HG02852 (cell line): Measurements from ENCODE around the gene SINHCAF.
"Not testable (repeated sequence)": the region's sequence is repeated elsewhere in the genome, so short reads cannot be mapped to it uniquely, and the experiment has no call there.

Experiments
- ATAC-seq: cut with Tn5 transposase; IDR thresholded peaks from one replicate; pipeline ENCODE4 v1.9.1; 2021; ENCODE audit warnings: mild to moderate bottlenecking, moderate library complexity; ENCODE audit not compliant: unreplicated experiment

SINHCAF gene

DNA sequence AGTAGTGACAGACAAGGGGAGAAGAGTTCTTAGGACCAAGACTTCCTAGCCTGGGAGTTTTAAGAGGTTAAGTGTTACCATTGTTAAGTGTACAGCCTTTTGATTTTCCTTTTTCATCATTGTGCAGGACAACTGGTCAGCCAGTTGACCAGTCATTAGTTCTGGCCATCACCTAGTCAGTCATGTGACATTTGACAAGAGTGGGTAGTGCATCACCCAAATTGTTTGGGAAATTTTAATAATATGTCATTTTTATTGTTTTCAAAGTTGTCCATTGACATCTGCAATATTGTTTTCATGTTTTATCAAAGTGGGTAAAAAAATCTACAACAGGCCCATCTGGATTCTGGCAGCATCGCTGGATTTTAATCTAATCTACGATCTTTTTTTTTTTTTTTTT lies 15.5 kb downstream of the SINHCAF start:
- no peak for ATAC-seq

DNA sequence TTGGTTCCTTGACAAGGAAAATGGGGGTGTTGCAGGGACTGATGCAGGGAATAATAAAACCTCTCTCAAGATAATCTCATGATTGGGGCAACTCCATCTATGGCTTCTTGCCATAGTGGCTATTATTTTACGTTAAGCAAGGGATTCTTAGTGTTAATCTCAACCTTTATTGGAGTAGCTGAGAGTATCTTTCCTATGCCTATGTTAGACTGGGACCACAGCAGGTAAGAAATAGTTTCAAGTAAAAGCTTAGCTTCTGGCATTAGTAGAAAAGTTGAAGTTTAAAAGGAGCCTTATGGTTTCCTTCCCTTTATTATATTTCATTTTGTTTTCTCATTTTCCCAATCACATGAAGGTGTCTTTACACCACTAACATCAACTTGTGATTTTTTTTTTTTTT lies 16.7 kb downstream of the SINHCAF start:
- no peak for ATAC-seq

GRCh38 chr12:31308116-31308515 lies 17.8 kb downstream of the SINHCAF start:
- ATAC-seq = no peak

- no peak for ATAC-seq
These were observed 19.1 kb downstream of the SINHCAF start for GRCh38 chr12:31306866-31307265.

- no peak for ATAC-seq
These were observed 22.5 kb downstream of the SINHCAF start for GRCh38 chr12:31303466-31303865.

GRCh38 chr12:31301311-31301710 lies 24.6 kb downstream of the SINHCAF start:
- no peak for ATAC-seq

- no peak for ATAC-seq
These were observed 25.2 kb downstream of the SINHCAF start for GRCh38 chr12:31300783-31301182.

GRCh38 chr12:31300341-31300740 lies 25.6 kb downstream of the SINHCAF start:
- ATAC-seq = no peak

DNA sequence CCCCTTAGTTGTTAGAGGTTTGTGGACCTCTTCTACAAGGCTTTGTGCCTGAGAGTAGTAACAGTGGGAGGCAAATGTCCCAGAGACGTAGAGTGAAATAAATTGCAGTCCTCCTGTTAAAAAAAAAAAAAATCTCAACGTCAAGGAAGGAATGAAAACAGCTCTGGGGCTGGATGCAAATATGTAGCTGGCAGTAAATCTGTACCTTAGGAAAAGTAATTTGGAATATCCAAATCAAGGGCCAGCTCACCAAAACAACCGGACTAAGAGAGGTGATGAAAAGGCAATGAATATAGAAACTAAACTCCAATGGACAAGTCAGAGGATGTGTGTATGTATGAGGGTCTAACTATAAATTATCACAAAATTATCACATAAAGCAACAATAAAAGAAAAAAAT lies 27.0 kb downstream of the SINHCAF start:
- ATAC-seq = peak; percentile 22

DNA sequence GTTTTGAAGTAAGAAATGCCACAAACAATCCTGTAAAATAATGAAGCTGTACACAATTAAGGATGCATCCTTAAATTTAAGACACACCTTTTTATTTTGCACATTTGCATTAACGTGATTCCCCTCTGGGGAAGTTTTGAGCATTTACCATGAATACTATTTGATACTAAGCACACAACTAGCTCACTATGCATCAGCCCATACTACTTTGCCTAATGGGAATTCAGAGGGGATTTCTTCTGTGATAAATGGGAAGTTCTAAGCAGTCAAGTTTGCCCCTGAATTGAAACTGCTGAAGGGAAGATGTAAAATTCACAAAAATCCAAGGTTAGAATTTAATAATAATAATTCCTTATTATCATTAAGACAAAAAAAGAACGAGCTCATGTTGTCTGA lies 27.4 kb downstream of the SINHCAF start:
- ATAC-seq = peak; percentile 49

DNA sequence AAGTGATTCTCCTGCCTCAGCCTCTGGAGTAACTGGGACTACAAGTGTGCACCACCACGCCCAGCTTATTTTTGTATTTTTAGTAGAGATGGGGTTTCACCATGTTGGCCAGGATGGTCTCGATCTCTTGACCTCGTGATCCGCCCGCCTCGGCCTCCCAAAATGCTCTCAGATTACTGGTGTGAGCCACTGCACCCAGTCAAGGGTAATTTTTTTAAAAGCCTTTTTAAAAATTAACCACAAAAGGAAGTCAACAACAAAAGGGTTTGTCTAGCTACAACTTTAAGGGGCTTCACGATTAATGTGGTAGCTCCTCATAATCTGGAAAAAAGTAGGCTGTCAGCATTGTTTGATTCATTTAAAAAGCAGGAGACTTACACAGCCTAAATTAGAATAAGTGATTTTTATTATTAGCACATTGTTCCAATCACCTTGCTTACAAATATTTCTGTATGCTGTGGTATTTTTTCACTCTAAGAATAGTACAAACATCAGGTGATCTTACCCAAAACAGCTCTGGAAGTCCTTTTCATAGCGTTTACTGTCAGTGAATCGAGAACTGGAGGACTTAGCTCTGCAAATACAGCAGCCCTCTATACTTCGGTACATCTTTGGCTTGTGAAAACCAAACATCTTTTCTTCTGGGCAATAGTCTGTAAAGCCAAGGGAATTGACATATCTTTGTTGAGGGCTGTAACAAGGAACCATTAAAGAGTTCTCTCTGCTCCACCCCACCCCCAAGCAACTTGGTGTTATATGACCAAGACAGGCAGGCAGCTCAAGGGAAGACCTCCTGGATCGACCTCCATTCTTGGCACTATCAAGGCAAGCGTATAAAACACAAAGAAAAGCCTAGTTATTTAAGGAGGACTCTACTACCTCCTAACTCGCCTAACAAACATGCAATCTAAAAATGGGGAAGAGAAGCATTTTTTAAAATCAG lies 28.1 kb downstream of the SINHCAF start:
- peak; percentile 54 for ATAC-seq

DNA sequence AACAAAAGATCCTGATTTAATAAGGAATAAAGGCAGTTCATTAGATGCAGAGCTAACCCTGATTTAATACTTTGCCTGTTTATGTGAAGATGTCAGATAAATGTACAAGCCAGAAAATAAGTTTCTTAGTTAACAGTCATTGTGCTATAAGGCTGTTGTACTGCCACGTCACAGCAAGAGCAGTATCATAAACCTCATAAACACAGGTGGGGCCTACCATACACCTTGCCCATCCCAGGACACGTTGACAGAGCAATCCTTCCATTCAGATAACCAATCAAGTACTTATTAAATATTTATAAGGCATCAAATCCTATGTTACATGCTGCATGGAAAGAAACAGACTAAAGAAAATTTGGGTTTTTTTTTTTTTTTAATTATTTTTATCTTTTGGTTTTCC lies 36.5 kb downstream of the SINHCAF start:
- no peak for ATAC-seq

DNA sequence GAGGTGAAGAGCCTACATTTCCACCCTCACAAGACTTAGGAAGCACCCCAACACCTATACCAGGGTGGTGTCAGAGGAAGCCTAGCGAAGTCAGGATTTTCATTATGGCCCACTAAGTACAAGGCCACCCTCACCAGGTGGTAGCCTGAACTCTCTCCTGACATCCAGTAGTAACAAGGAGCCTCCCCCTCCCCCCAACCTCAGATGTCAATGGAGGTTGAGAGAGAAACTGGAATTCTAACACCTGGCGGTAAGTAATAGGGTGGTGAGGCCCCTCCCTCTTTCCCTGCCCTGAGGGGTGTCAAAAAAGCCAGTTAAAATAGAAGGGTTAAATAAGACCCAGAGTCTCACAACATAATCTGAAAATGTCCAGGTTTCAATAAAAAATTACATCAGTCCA lies 37.6 kb downstream of the SINHCAF start:
- ATAC-seq = no peak

GRCh38 chr12:31280183-31280582 lies 45.8 kb downstream of the SINHCAF start:
- no peak for ATAC-seq

DNA sequence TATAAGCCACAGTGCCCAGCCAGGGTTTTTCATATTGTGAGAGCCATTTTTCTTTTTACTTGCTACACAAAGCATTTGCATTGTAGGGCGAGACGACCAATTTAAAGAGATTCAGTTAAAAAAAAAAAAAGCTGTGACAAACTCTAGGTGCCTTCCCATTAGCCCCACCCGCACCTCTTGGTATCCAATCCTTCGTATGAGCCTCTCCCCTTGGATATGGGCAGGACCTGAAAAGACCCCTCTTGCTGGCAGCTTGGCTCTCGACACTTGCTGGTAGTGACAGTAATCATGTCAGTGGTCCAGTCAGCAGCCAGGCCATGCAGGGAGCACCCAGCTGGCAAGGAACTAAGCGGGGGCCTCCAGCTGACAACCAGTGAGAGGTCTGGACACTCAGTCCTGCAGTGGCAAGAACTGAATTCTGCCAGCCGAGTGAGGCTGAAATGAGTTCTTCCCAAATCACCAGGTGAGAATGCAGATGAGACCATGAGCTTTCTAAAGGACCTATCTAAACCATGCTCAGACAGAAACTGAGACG lies 46.5 kb downstream of the SINHCAF start:
- no peak for ATAC-seq

GRCh38 chr12:31278832-31279231 lies 47.1 kb downstream of the SINHCAF start:
- no peak for ATAC-seq

DNA sequence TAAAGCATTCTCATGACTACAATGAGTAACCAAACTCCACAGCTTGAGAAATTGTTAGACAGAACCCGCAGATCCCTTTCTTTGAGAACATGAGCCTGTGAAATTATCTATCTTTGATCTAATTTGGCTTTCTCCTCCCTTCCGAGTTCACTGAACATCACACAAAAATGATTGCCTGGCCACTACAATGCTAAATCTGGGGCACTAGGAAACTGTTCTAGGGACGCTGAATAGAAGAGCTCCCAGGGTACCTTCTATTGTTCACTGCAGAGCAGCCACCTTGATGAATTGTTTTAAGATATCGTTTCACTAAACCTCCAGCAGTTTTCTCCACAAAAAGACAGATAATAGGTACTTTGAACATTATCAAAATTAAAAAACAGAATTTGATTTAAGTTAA lies 47.5 kb downstream of the SINHCAF start:
- no peak for ATAC-seq

GRCh38 chr12:31277081-31277480 lies 48.9 kb downstream of the SINHCAF start:
- no peak for ATAC-seq

GRCh38 chr12:31275491-31275890 lies 50.5 kb downstream of the SINHCAF start:
- ATAC-seq = no peak

- no peak for ATAC-seq
These were observed 51.2 kb downstream of the SINHCAF start for GRCh38 chr12:31274520-31275300.

DNA sequence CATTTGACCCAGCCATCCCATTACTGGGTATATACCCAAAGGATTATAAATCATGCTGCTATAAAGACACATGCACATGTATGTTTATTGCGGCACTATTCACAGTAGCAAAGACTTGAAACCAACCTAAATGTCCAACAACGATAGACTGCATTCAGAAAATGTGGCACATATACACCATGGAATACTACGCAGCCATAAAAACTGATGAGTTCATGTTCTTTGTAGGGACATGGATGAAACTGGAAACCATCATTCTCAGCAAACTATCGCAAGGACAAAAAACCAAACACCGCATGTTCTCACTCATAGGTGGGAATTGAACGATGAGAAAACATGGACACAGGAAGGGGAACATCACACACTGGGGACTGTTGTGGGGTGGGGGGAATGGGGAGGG lies 52.2 kb downstream of the SINHCAF start:
- not testable (repeated sequence) for ATAC-seq
